Adipocyte (in vitro differentiated cells): ENCODE results near the gene HBQ1.
A peak's percentile ranks its signal among the peaks of the same experiment; 100 is the strongest.
"Not testable (repeated sequence)": the region's sequence is repeated elsewhere in the genome, so short reads cannot be mapped to it uniquely, and the experiment has no call there.

Experiments used
- DNase-seq: peaks from one replicate; pipeline ENCODE4 v3.0.0-alpha.2; 2015; ENCODE audit warnings: low read depth
- H3K27me3 ChIP-seq: replicated peaks from 2 replicates; pipeline ENCODE4 v1.7.0; 2013; ENCODE audit warnings: mild to moderate bottlenecking, low read length, moderate library complexity; ENCODE audit not compliant: control insufficient read depth, insufficient read depth
- H3K36me3 ChIP-seq: 2 replicates; pipeline ENCODE4 v1.7.0; 2013; ENCODE audit warnings: low read length, mild to moderate bottlenecking, moderate library complexity; ENCODE audit not compliant: control insufficient read depth, insufficient read depth, severe bottlenecking
- H3K4me1 ChIP-seq: 2 replicates; pipeline ENCODE4 v1.7.0; 2013; ENCODE audit warnings: mild to moderate bottlenecking, low read length, moderate library complexity; ENCODE audit not compliant: control insufficient read depth, insufficient read depth
- H3K4me3 ChIP-seq: 2 replicates; pipeline ENCODE4 v1.7.0; 2013; ENCODE audit warnings: mild to moderate bottlenecking, low read length, moderate library complexity
- H3K9ac ChIP-seq: 2 replicates; pipeline ENCODE4 v1.7.0; 2013; ENCODE audit warnings: mild to moderate bottlenecking, low read length, moderate library complexity
- H3K9me3 ChIP-seq: 2 replicates; pipeline ENCODE4 v1.7.0; 2013; ENCODE audit warnings: mild to moderate bottlenecking, low read length, moderate library complexity; ENCODE audit not compliant: control insufficient read depth

HBQ1 gene

DNA sequence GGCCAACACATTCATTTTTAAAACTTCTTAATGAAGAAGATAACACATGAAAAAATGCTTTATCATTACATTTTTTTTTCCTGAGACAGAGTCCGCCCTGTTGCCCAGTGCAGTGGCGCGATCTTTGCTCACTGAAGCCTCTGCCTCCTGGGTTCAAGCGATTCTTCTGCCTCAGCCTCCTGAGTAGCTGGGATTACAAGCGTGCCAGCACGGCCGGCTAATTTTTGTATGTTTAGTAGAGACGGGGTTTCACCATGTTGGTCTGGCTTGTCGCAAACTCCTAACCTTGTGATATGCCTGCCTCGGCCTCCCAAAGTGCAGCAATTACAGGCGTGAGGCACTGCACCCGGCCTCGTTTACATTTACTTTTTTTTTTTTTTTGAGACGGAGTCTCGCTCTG lies 13.2 kb downstream of the HBQ1 start:
- Histone ChIP-seq H3K9ac (no peak overlapping the region), H3K27me3 (no peaks in the 10 kb centered on the region), H3K36me3 (peaks cover 98% of the 10 kb centered on the region), H3K9me3 (no peaks in the 10 kb centered on the region), H3K4me3 (no peak overlapping the region), H3K4me1 (no peaks in the 10 kb centered on the region)
- no peak for DNase-seq

DNA sequence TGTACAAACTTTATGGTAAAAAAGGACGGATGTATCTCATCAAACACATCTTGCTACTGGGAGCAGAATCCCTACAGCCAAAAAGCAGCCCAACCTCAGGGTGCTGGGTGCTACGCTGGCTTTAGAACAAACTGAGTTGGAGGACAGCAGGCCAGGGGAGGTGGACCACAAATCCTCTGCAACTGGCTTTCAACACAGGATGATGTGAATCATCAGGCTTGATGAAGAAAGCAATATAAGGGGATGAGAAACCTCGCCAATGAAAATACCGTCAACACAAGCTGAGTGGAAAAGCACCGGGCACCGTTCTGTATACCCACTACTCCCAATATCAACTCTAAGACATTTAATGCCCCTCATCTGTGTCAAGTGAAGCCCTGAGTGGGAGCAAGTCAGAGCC lies 14.3 kb downstream of the HBQ1 start:
- H3K27me3 ChIP-seq: no peaks in the 10 kb centered on the region
- no peaks in the 10 kb centered on the region for H3K9me3 ChIP-seq
- no peak overlapping the region for H3K9ac ChIP-seq
- H3K4me3 ChIP-seq: no peak overlapping the region
- peaks cover 96% of the 10 kb centered on the region for H3K36me3 ChIP-seq
- H3K4me1 ChIP-seq: no peaks in the 10 kb centered on the region
- peak; percentile 9 for DNase-seq

DNA sequence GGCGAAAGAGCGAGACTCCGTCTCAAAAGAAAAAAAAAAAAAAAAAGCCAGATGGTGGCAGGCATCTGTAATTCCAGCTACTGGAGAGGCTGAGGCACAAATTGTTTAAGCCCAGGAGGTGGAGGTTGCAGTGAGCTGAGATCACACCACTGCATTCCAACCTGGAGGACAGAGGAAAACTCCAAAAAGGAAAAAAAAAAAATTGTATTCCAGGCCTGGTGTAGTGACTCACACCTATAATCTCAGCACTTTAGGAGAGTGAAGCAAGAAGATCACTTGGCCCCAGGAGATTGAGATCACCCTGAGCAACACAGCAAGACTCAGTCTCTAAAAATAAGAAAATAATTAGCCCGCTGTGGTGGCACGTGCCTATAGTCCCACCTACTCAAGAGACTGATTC lies 20.1 kb downstream of the HBQ1 start:
- Histone ChIP-seq H3K4me3 (no peak overlapping the region), H3K4me1 (peaks cover 5% of the 10 kb centered on the region), H3K9me3 (no peaks in the 10 kb centered on the region), H3K9ac (no peak overlapping the region), H3K27me3 (no peaks in the 10 kb centered on the region), H3K36me3 (peaks cover 74% of the 10 kb centered on the region)
- DNase-seq: peak; percentile 43

DNA sequence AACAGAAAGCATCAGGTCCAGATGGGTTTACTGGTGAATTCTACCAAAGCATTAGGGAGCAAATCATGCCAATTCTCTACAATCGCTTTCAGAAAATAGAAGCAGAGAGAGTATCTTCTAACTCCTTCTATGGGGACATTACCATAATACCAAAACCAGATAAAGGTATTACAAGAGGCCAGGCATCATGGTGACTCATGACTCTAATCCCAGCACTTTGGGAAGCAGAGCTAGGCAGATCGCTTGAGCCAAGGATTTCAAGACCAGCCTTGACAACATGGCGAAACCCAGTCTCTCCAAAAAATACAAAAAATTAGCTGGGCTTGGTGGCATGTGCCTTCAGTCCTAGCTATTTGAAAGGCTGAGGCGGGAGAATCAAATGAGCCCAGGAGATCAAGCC lies 23.0 kb downstream of the HBQ1 start:
- no peak overlapping the region for H3K9ac ChIP-seq
- DNase-seq: no peak
- H3K36me3 ChIP-seq: peaks cover 74% of the 10 kb centered on the region

DNA sequence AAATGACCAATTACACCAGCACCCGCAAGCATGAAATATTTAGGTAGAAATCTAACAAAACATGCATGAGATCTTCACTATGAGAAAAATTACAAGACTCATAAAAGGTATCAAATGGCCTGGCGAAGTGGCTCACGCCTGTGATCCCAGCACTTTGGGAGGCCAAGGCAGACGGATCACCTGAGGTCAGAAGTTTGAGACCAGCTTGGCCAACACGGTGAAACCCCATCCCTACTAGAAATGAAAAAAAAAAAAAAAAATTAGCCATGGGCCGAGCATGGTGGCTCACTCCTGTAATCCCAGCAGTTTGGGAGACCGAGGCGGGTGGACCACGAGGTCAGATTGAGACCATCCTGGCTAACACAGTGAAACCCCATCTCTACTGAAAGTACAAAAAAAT lies 23.8 kb downstream of the HBQ1 start:
- not testable (repeated sequence) for DNase-seq, H3K4me1 ChIP-seq, H3K27me3 ChIP-seq, H3K9me3 ChIP-seq, H3K4me3 ChIP-seq, H3K9ac ChIP-seq
- peaks cover 74% of the 10 kb centered on the region for H3K36me3 ChIP-seq

More for the DNA sequence above, 23.0 kb downstream of the HBQ1 start:
- no peak overlapping the region for H3K4me3 ChIP-seq
- no peaks in the 10 kb centered on the region for H3K27me3 ChIP-seq
- H3K9me3 ChIP-seq: no peaks in the 10 kb centered on the region
- H3K4me1 ChIP-seq: peaks cover 5% of the 10 kb centered on the region

DNA sequence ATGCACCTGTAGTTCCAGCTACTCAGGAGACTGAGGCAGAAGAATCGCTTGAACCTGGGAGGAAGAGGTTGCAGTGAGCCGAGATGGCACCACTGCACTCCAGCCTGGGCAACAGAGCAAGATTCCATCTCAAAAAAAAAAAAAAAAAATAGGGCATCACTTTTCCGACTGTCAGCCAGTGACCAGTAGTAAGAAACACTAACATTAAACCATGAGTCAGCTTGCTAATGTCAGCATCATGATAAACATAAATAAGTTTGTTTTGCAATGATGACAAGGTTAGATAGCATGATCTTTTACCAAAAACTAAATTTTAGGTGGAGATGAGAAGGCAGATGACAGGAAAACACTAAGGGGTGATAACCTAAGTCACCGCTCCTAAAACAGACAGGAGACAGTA lies 29.1 kb downstream of the HBQ1 start:
- H3K9me3 ChIP-seq, H3K4me3 ChIP-seq: not testable (repeated sequence)
- H3K36me3 ChIP-seq: peaks cover 76% of the 10 kb centered on the region

DNA sequence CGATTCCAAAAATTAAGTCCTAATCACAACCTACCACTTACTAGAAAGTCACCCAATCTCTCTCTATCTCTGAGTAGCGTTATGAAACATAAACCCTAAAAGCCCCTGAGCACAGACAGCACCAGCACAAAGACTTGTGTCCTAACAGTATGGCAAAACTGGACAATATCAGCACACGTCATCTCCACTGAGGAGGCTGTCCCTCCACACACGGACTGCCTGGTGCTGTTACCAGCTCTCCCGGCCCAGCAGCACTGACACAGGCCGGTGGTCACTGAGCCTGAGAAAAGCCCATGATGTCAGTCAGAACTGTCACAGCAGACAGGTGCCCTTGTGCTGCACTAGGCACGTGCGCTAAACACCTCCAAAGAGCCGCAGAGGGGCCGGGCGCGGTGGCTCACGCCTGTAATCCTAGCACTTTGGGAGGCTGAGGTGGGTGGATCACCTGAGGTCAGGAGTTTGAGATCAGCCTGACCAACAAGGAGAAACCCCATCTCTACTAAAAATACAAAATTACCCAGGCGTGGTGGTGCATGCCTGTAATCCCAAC lies 31.4 kb downstream of the HBQ1 start:
- H3K4me3 ChIP-seq, DNase-seq: not testable (repeated sequence)
- H3K36me3 ChIP-seq: peaks cover 74% of the 10 kb centered on the region

More for the DNA sequence above, 29.1 kb downstream of the HBQ1 start:
- not testable (repeated sequence) for DNase-seq, H3K27me3 ChIP-seq, H3K4me1 ChIP-seq, H3K9ac ChIP-seq

DNA sequence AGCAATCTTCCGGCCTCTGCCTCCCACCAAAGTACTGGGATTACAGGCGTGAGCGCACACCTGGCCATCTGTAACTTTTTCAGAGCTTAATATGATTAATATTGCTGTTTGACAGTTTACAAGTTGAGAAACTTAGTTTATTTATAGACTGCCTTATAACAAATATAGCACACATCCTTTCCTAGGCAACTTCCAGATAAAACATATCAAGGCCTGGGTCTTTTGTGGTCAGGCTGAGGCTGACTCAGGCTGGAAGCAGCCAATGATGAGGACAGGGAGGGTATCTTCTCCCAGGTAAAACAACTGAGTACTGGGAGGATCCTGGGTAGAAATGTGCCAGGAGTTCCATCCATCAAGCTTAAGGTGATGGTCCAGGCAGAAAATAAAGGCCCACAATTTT lies 32.7 kb downstream of the HBQ1 start:
- H3K27me3 ChIP-seq: no peaks in the 10 kb centered on the region
- H3K36me3 ChIP-seq: peaks cover 74% of the 10 kb centered on the region
- no peaks in the 10 kb centered on the region for H3K9me3 ChIP-seq
- no peak overlapping the region for H3K9ac ChIP-seq
- DNase-seq: no peak
- peaks cover 3% of the 10 kb centered on the region for H3K4me1 ChIP-seq
- no peak overlapping the region for H3K4me3 ChIP-seq

More for the DNA sequence above, 31.4 kb downstream of the HBQ1 start:
- H3K9ac ChIP-seq, H3K4me1 ChIP-seq, H3K27me3 ChIP-seq, H3K9me3 ChIP-seq: not testable (repeated sequence)

DNA sequence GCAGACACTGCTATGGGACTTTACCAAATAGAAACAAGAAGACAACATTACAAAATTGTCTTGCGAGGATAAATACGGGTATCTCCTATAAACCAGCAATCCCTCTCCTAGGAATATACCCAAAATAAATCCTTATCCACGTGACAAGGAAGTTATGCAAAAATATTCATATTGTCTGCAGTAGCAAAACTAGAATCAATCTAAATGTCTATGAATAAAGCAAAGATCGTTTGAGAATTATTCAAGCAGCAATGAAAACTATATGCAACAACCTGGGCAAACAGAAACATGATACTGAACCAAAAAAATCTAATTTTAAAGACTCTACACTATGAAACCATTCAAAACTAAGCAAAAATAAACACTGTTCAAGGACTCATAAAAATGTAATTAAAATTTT lies 39.8 kb downstream of the HBQ1 start:
- DNase-seq: no peak
- Histone ChIP-seq H3K9ac (no peak overlapping the region), H3K27me3 (no peaks in the 10 kb centered on the region), H3K4me1 (peaks cover 5% of the 10 kb centered on the region), H3K36me3 (peaks cover 82% of the 10 kb centered on the region), H3K4me3 (no peak overlapping the region), H3K9me3 (peaks cover 3% of the 10 kb centered on the region)

DNA sequence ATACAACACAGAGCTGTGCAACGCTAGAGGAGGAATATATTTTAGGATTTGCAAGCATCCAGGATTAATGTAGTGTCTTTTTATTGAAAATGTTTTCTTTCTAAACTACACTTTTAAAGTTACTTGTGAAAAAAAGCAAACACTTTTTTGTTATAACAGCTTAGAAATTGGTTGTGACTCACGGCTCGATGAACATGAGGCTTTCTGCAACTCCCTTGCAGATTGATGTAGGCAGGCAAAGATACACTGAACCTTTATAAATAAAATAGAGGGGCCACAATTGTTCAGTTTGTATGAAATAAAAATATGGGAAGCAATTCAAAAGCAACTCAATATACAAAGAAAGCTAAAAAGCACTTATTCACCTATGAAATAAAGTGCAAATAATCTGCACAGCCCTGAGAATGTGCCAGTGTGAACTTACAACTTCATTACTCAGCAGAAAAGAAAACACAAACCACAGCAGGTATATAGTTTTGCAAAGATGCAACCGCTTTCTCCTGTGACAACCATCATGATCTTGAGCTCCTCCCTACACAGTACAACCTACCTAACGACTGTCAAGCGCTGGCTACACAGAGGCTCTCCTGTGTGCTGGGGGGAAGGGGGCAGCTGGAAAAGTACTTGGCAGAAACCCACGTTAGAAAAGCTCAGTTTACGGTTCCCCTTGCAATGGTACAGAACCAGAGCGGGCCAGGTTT lies 48.0 kb downstream of the HBQ1 start:
- Histone ChIP-seq H3K9ac (peak overlapping the region; percentile 97), H3K4me3 (peak overlapping the region; percentile 92), H3K4me1 (peaks cover 10% of the 10 kb centered on the region), H3K9me3 (no peaks in the 10 kb centered on the region), H3K27me3 (no peaks in the 10 kb centered on the region), H3K36me3 (peaks cover 34% of the 10 kb centered on the region)
- peak; percentile 17 for DNase-seq

DNA sequence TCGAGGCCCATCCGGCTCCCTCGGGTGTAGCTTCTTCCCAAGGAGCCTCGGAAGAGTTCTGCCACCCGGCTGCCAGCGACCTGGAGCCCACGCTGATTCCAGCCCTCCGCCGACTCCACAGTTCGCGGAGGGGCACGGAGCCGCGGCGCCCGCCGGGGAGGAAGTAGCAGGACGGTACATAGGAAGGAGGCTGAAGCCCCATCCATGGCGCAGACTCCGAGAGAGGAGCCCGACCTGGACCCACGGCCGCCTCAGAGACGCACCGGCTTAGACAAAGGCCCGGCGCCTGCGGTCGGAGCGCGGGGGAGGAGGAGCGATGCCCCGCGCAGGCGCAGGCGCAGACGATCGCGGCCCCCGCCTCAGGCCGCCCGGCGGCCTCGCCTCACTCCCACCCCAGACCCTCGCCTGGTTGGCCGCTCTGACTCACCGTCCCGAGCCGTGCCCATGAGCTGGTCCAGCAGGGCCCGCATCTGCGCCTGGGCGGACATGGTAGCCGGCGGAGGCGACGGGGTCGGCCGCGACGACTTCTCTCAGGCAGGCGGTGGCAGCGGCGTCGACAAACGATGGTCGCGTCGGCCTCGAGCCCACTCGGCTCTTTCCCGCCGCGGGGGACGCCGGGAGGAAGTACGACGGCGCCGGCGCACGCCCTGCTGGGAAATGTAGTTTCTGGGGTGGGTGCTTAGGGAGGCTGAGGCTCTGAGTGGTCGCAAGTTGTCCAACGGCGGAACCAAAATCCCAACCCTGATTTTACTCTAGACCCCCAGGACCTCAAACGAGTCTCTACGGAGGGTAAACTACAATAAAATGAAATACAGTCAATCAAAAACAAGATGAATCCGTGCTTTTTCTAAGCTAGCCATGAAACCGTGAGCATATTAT lies 48.8 kb downstream of the HBQ1 start, which contains the start of gene LUC7L:
LUC7L (minus strand) TSS at position 598 of the 879 bp plus-strand sequence; CDS start at position 488, 110 bp downstream.
- peaks cover 10% of the 10 kb centered on the region for H3K4me1 ChIP-seq
- peak within 1 kb of the TSS; percentile 97 for H3K9ac ChIP-seq
- H3K27me3 ChIP-seq: no peaks in the 10 kb centered on the region
- no peaks in the 10 kb centered on the region for H3K9me3 ChIP-seq
- H3K4me3 ChIP-seq: peak within 1 kb of the TSS; percentile 92
- H3K36me3 ChIP-seq: peaks cover 26% of the 10 kb centered on the region
- peak; percentile 96 for DNase-seq
